Natural killer cell (primary cell): ENCODE measurements around the gene SPECC1L. TPM values are rescaled to one million over a fixed set of nuclear protein-coding genes. Genes with fewer than 3 reads are reported as not detected.

ENCODE experiments used
- ATAC-seq, 3 donors: fragments of 150-1000 bp in 2 of 3; fragments of 200-7000 bp in 1 of 3; cut with Tn5 transposase; 1 replicate in 1 of 3; 2 replicates in 2 of 3; pipeline ENCODE4 v1.10.0; 2021; ENCODE audit warnings: mild to moderate bottlenecking in 2 of 3, moderate library complexity in 2 of 3
- DNase-seq, 2 donors: peaks; one replicate each; pipeline versions ENCODE4 v3.0.0 to v3.0.0-alpha.2; 2013 to 2021; ENCODE audit warnings: mixed read lengths in 1 of 2
- H3K27ac ChIP-seq: one replicate; pipeline ENCODE4 v1.5.1; 2013; ENCODE audit warnings: mild to moderate bottlenecking, low read length
- H3K27me3 ChIP-seq: one replicate; pipeline ENCODE4 v1.6.1; 2013; ENCODE audit warnings: low read length; ENCODE audit not compliant: control insufficient read depth, insufficient read depth
- H3K36me3 ChIP-seq: one replicate; pipeline ENCODE4 v1.6.1; 2013; ENCODE audit warnings: low read length; ENCODE audit not compliant: control insufficient read depth, insufficient read depth
- H3K4me1 ChIP-seq: one replicate; pipeline ENCODE4 v1.6.1; 2013; ENCODE audit warnings: low read length; ENCODE audit not compliant: control insufficient read depth, insufficient read depth
- H3K4me3 ChIP-seq: one replicate; pipeline ENCODE4 v1.5.1; 2013; ENCODE audit warnings: low read length
- H3K9me3 ChIP-seq: one replicate; pipeline ENCODE4 v1.6.1; 2013; ENCODE audit warnings: low read length; ENCODE audit not compliant: control insufficient read depth, insufficient read depth
- H3K27ac Mint-ChIP-seq, 2 donors: one replicate each; pipeline ENCODE4 v1.8.0; 2022; ENCODE audit warnings: mild to moderate bottlenecking in 2 of 2, mixed read lengths in 2 of 2, moderate library complexity in 1 of 2
- H3K27me3 Mint-ChIP-seq, 2 donors: one replicate each; pipeline ENCODE4 v1.8.0; 2022; ENCODE audit warnings: low read depth in 2 of 2, mixed read lengths in 2 of 2
- H3K36me3 Mint-ChIP-seq: one replicate; pipeline ENCODE4 v1.8.0; 2022; ENCODE audit warnings: mixed read lengths
- H3K4me1 Mint-ChIP-seq, 2 donors: one replicate each; pipeline ENCODE4 v1.8.0; 2022; ENCODE audit warnings: mixed read lengths in 2 of 2
- H3K4me3 Mint-ChIP-seq: one replicate; pipeline ENCODE4 v1.8.0; 2022; ENCODE audit warnings: mild to moderate bottlenecking, moderate library complexity, mixed read lengths
- H3K9me3 Mint-ChIP-seq, 2 donors: one replicate each; pipeline ENCODE4 v1.8.0; 2022; ENCODE audit warnings: mixed read lengths in 2 of 2
- WGBS: methylation state at CpG from one replicate; pipeline ENCODE4 v1.1.7; 2013; ENCODE audit warnings: missing lambda C conversion rate; ENCODE audit not compliant: insufficient coverage; 5-methylcytosine and 5-hydroxymethylcytosine counted together
- intact Hi-C: fragments of 100-400 bp; cut with micrococcal nuclease; formaldehyde crosslinking; loops from one replicate; pipeline ENCODE4 v1.14.2; 2022
- total RNA-seq, 4 donors: library from RNA; stranded (reverse); fragments of 120-200 nt in 1 of 4; gene quantifications; one replicate each; pipeline versions ENCODE4 v1.2.3 to v1.2.4, GENCODE V29; 2013 to 2022
- TF ChIP-seq, protein P1 (sequence below): fragments of 200-600 bp; IDR thresholded peaks from one replicate; pipeline ENCODE4 v1.8.0; 2022; ENCODE audit warnings: antibody characterized with exemption

The SPECC1L gene
- total RNA-seq, 3 donors from 2014 or later (not counting 1 experiment from before 2014, with no cell fraction given): 46.1 to 52.9 (median 48.5) TPM

DNA sequence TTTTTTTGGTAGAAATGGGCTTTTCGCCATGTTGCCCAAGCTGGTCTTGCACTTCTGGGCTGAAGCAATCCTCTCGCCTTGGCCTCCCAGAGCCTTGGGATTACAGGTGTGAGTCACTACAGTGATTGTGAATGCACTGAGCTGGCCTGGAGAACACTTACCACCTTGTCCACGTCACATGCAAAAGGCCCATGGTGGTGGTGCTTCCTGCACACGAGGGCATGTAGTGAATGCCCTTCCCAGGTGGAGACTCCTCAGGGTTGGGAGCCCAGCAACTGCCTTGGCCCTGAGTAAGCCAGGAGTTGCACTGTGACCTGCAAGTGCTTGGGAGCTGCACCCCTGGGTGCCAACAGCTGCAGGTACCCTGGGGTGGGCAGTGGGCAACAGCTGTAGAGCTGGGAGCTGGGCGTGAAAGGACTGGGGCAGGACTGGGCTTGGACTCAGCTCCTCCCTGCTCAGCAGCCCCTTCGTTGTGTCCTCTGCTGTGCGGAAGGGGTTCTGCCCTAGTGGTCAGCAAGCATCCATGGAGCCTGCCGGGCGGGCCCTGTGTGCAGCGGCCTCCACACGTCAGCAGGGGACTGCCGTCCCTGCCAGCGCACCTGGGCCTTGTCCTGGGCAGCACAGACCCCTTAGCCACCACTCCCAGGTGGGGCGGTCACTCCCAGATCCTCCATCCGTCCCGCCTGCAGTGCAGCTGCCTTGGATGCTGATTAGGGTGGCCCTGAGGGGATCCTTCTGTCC is 147.4 kb downstream of the SPECC1L start:
- peaks cover 0 to 3% of the 10 kb centered on the region in 2 donors for H3K4me1 Mint-ChIP-seq
- intact Hi-C loops: no loop called here
- peaks cover 0 to 5% of the 10 kb centered on the region in 2 donors for H3K27me3 Mint-ChIP-seq
- Histone ChIP-seq H3K4me1 (no peaks in the 10 kb centered on the region), H3K27me3 (no peaks in the 10 kb centered on the region), H3K27ac (no peak overlapping the region), H3K9me3 (no peaks in the 10 kb centered on the region), H3K4me3 (no peak overlapping the region), H3K36me3 (peaks cover 28% of the 10 kb centered on the region)
- WGBS: 97% methylated on average over 16 of the region's 16 CpGs
- ATAC-seq (no peak), DNase-seq (no peak)
- no peaks in the 10 kb centered on the region for H3K36me3 Mint-ChIP-seq
- H3K4me3 Mint-ChIP-seq: no peak overlapping the region
- TF ChIP-seq, protein P1, sequence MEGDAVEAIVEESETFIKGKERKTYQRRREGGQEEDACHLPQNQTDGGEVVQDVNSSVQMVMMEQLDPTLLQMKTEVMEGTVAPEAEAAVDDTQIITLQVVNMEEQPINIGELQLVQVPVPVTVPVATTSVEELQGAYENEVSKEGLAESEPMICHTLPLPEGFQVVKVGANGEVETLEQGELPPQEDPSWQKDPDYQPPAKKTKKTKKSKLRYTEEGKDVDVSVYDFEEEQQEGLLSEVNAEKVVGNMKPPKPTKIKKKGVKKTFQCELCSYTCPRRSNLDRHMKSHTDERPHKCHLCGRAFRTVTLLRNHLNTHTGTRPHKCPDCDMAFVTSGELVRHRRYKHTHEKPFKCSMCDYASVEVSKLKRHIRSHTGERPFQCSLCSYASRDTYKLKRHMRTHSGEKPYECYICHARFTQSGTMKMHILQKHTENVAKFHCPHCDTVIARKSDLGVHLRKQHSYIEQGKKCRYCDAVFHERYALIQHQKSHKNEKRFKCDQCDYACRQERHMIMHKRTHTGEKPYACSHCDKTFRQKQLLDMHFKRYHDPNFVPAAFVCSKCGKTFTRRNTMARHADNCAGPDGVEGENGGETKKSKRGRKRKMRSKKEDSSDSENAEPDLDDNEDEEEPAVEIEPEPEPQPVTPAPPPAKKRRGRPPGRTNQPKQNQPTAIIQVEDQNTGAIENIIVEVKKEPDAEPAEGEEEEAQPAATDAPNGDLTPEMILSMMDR: no peak
- H3K9me3 Mint-ChIP-seq: no peaks in the 10 kb centered on the region
- H3K27ac Mint-ChIP-seq: no peak overlapping the region

DNA sequence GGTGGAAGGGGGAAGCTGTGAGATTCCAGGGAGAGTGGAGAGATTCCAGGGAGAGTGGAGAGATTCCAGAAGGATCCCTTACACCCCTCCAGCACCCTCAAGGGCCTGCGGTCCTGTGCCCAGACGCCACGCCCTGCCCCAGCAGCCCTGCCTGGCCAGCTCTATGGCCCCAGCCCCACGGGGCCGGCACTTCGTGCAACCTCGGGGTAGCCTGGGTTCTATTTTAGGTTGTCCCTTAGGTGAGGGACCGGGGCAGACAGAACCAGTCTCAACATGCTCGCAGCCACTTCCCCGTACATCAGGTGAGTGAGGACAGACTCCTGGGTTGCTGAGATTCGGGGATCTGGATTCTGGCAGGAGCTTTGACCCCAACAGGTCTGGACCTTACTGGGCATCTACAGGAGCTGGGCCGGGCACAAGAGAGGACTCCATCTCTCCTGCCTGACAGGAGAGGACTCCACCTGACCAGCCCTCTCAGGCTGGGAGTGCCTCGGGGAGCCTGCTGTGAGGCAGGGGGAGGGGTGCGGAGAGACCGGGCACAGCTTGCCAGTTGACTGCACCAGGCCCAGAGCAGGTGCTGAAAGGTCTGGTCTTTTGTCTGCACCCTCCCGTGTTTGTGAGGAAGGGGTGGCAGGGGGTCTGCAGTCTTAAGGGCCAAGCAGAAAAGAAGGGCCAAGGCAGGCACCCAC is 148.3 kb downstream of the SPECC1L start:
- 80% methylated on average over 16 of the region's 16 CpGs for WGBS
- DNase-seq (no peak), ATAC-seq (no peak)
- H3K36me3 Mint-ChIP-seq: no peaks in the 10 kb centered on the region
- H3K9me3 ChIP-seq: no peaks in the 10 kb centered on the region
- TF ChIP-seq, protein P1: no peak
- H3K4me3 Mint-ChIP-seq: no peak overlapping the region
- no peak overlapping the region for H3K4me3 ChIP-seq
- no peak overlapping the region for H3K27ac Mint-ChIP-seq
- H3K9me3 Mint-ChIP-seq: no peaks in the 10 kb centered on the region
- H3K27me3 Mint-ChIP-seq: peaks cover 0 to 5% of the 10 kb centered on the region in 2 donors
- intact Hi-C loops: no loop called here
- H3K27me3 ChIP-seq: no peaks in the 10 kb centered on the region
- H3K27ac ChIP-seq: no peak overlapping the region
- peaks cover 4% of the 10 kb centered on the region for H3K4me1 ChIP-seq
- H3K4me1 Mint-ChIP-seq: peaks cover 0 to 3% of the 10 kb centered on the region in 2 donors
- peaks cover 25% of the 10 kb centered on the region for H3K36me3 ChIP-seq

DNA sequence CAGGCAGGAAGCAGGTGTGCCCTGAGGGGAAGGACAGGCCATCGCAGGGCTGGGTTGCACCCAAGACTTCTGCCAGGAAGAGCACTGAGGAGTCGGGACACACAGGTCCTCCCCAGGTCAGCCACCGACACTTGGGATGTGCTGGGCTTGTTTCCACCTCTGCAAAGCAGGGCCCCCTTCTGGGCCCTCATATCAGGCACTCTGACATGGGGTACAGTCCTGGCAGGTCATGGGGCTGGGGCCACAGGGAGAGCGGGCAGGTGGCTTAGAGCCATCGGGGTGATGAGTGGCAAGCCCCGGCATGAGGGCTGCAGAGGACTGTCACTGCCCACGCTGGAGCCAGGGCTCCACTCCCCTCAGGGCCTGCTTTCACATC is 148.8 kb downstream of the SPECC1L start:
- H3K4me1 ChIP-seq: peaks cover 7% of the 10 kb centered on the region
- H3K27ac Mint-ChIP-seq: no peak overlapping the region
- H3K27ac ChIP-seq: no peak overlapping the region
- H3K27me3 Mint-ChIP-seq: peaks cover 0 to 5% of the 10 kb centered on the region in 2 donors
- H3K36me3 Mint-ChIP-seq: no peaks in the 10 kb centered on the region
- H3K36me3 ChIP-seq: peaks cover 21% of the 10 kb centered on the region
- TF ChIP-seq, protein P1: no peak
- intact Hi-C loops: no loop called here
- H3K9me3 Mint-ChIP-seq: no peaks in the 10 kb centered on the region
- WGBS: 72% methylated on average over 7 of the region's 7 CpGs
- no peak overlapping the region for H3K4me3 Mint-ChIP-seq
- H3K4me1 Mint-ChIP-seq: peaks cover 0 to 3% of the 10 kb centered on the region in 2 donors
- H3K27me3 ChIP-seq: no peaks in the 10 kb centered on the region
- H3K9me3 ChIP-seq: no peaks in the 10 kb centered on the region
- DNase-seq (no peak), ATAC-seq (no peak)
- H3K4me3 ChIP-seq: no peak overlapping the region
